UCSD-AML1 (cell line): ENCODE measurements around the gene XYLT1.

Experiments
- DNase-seq: peaks from one replicate; lab custom pipeline; 2025; ENCODE audit not compliant: unreplicated experiment; lab: John Stamatoyannopoulos, UW

The XYLT1 gene

GRCh38 chr16:17126156-17126555, 344.6 kb downstream of the XYLT1 start:
- no peak for DNase-seq

- DNase-seq: no peak
These were observed 345.1 kb downstream of the XYLT1 start for GRCh38 chr16:17125671-17126070.

- no peak for DNase-seq
These were observed 352.7 kb downstream of the XYLT1 start for GRCh38 chr16:17117906-17118577.

GRCh38 chr16:17116595-17117322, 354.0 kb downstream of the XYLT1 start:
- DNase-seq: no peak

- no peak for DNase-seq
These were observed 361.3 kb downstream of the XYLT1 start for GRCh38 chr16:17109413-17109812.

- DNase-seq: no peak
These were observed 362.2 kb downstream of the XYLT1 start for GRCh38 chr16:17108596-17108995.

GRCh38 chr16:17107450-17107849, 363.3 kb downstream of the XYLT1 start:
- no peak for DNase-seq

GRCh38 chr16:17106243-17106791, 364.4 kb downstream of the XYLT1 start:
- DNase-seq: no peak

- no peak for DNase-seq
These were observed 365.4 kb downstream of the XYLT1 start for GRCh38 chr16:17105239-17105797.

GRCh38 chr16:17104654-17105053, 366.1 kb downstream of the XYLT1 start:
- no peak for DNase-seq

- no peak for DNase-seq
These were observed 367.5 kb downstream of the XYLT1 start for GRCh38 chr16:17103216-17103615.

GRCh38 chr16:17101646-17102045, 369.1 kb downstream of the XYLT1 start:
- no peak for DNase-seq

GRCh38 chr16:17098685-17099084, 372.1 kb downstream of the XYLT1 start:
- DNase-seq: no peak

GRCh38 chr16:17084130-17084529, 386.6 kb downstream of the XYLT1 start:
- DNase-seq: no peak

- DNase-seq: no peak
These were observed 387.1 kb downstream of the XYLT1 start for GRCh38 chr16:17083628-17084027.

GRCh38 chr16:17082095-17082882, 388.5 kb downstream of the XYLT1 start:
- DNase-seq: no peak

- DNase-seq: no peak
These were observed 390.7 kb downstream of the XYLT1 start for GRCh38 chr16:17080105-17080504.

GRCh38 chr16:17078931-17079631, 391.7 kb downstream of the XYLT1 start:
- no peak for DNase-seq

GRCh38 chr16:17076818-17077498, 393.8 kb downstream of the XYLT1 start:
- DNase-seq: no peak

GRCh38 chr16:17076092-17076754, 394.5 kb downstream of the XYLT1 start:
- DNase-seq: no peak
